ENCODE results near the gene C13orf42.

DNA sequence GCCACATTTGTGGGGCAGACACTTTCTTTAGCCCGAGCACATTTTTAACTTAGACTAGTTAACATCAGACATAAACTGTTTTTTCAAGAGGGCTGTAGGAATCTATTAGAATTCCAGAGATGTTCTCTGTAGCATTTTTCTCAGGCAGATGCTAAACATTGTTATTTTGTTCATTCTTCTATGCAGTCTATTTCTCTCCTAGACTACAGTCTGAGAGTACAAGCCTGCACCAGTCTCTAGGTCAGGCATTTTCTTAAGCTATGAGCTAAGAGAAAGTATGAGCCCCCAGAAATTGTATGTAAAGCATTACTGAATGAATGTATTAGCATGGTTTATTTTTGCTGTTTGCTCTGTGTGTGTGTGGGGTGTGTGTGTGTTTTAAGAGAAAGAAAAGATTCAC, 923 bp upstream of the C13orf42 start:
- TF ChIP-seq, protein P1, sequence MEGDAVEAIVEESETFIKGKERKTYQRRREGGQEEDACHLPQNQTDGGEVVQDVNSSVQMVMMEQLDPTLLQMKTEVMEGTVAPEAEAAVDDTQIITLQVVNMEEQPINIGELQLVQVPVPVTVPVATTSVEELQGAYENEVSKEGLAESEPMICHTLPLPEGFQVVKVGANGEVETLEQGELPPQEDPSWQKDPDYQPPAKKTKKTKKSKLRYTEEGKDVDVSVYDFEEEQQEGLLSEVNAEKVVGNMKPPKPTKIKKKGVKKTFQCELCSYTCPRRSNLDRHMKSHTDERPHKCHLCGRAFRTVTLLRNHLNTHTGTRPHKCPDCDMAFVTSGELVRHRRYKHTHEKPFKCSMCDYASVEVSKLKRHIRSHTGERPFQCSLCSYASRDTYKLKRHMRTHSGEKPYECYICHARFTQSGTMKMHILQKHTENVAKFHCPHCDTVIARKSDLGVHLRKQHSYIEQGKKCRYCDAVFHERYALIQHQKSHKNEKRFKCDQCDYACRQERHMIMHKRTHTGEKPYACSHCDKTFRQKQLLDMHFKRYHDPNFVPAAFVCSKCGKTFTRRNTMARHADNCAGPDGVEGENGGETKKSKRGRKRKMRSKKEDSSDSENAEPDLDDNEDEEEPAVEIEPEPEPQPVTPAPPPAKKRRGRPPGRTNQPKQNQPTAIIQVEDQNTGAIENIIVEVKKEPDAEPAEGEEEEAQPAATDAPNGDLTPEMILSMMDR (IDR thresholded peaks at IDR 0.05), result no peak
- no peak for TF ChIP-seq POLR2A (IDR thresholded peaks at IDR 0.05)
